ENCODE data around the gene CATSPER1.
"Not testable (repeated sequence)": the region's sequence is repeated elsewhere in the genome, so short reads cannot be mapped to it uniquely, and the experiment has no call there.

Gene CATSPER1

DNA sequence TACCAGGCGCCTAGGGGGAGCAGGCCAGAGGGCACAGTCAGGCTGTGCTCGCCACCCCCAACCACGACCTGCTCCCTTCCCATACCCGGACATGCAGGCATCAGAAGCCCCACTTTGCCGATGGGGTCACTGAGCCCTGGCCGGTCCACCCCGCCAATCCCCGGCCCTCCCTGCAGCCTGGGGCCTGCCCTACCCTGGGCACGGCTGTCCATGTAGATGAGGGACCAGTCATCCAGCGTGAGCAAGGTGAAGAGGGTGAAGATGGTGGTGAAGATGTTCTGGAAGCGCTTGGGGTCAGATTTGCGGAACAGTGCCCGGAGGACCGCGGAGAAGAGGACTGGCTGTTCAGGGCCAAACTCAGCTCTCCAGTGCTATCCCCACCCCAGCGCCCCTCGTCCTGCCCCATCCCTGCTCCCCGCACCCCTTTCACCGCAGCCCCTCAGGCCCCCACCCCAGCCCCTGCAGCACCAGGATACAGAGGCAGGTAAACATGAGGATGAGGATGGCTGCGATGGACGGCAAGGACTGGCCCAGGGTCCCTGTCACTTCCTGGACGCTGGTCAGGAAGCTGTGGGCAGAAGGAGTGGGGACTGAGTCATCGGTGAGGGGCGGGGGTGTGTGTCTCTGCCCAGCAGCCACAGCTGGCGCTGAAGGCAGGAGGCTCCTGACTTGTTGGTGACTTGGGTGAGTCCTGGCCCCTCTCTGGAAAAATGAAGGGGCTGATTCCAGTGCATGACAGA lies 5.5 kb downstream of the CATSPER1 start:
- DNase-seq (ENCODE audit: low read depth), result peak; percentile 73

GRCh38 chr11:66020212-66020611 lies 6.1 kb downstream of the CATSPER1 start:
- no peak for DNase-seq (ENCODE audit: low read depth)

- no peak for DNase-seq (ENCODE audit: low read depth)
These were observed 9.0 kb downstream of the CATSPER1 start for GRCh38 chr11:66017321-66017720.

GRCh38 chr11:66016793-66017177 lies 9.5 kb downstream of the CATSPER1 start:
- DNase-seq (ENCODE audit: low read depth), result no peak

- DNase-seq (ENCODE audit: low read depth), result no peak
These were observed 10.1 kb downstream of the CATSPER1 start for GRCh38 chr11:66015936-66016792.

- peak; percentile 97 for DNase-seq (ENCODE audit: low read depth)
These were observed 10.8 kb downstream of the CATSPER1 start for GRCh38 chr11:66015454-66015881.

GRCh38 chr11:66014804-66015453 lies 11.3 kb downstream of the CATSPER1 start:
- DNase-seq (ENCODE audit: low read depth), result no peak

DNA sequence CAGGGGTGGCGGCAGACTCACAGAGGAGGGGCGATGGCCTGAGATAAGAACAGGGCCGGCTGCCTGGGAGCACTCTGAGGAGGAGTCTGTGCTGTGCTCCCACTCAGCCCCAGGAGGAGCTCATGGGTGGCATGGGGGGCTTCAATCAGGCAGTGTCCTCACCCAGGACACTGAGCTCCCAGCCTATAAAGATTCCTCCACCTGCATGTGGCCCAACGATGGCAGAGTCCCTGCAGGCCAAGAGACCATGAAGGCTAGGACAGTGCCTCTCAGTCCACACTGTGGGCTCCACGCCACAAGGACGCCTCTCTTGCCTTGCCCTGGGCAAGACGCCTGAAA lies 12.5 kb downstream of the CATSPER1 start:
- no peak for DNase-seq (ENCODE audit: low read depth)

DNA sequence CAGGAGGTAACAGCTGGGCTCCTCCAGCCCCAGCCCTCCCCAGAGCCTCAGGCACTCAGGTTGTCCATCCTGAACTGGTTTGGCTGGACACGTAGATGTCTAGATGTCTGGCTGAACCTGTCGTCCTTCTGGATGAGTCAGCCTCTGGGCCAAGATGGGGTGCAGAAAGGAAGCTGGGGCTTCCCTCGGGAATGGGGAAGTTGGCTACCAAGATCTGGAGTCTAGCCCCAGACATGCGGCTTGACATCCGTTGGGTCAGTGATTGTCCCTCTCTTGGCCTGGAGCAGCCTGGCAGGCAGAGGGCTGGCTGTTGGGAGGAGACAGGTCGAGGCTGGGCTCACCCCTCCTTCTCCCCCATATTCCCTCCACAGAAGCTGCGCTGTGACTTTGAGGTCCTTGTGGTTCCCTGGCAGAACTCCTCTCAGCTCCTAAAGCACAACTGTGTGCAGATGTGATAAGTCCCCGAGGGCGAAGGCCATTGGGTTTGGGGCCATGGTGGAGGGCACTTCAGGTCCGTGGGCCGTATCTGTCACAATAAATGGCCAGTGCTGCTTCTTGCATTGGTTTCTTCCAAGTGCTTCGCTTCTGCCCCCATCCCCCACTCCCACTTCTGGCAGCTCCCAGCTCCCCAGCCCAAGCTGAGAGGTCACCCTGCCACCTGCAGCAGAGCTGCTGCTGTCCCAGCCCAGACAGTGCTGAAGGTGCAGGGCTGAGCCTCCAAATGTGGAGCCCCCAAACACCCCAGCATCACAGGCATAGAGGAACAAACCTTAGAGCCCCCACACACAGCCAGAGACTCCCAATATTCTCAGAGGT lies 13.1 kb downstream of the CATSPER1 start:
- DNase-seq (ENCODE audit: low read depth), result no peak

DNA sequence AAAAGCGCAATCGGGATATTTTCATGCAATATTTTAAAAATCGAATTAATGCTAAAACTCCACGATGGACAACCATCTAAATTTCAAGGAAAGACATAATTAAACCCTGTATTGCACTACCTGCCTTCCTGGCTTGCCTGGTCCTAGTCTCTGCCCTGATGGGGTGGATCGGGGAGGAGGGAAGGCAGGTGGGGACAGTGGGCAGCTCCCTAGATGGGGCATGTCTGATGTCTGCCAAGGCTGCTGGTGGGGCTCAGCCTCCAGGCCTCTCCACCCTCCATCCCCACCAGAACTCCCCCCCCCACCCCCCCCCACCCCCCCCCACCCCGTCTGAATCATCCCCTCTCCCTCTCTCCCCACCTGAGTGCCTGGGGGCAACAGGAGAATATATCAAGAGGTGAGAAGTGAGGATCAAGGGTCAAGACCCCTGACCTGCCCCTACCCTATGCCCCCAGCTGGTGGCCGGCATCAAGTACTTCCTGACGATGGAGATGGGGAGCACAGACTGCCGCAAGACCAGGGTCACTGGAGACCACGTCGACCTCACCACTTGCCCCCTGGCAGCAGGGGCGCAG lies 13.8 kb downstream of the CATSPER1 start:
- no peak for DNase-seq (ENCODE audit: low read depth)

- DNase-seq (ENCODE audit: low read depth), result no peak
These were observed 14.4 kb downstream of the CATSPER1 start, which contains the start of gene CST6 for GRCh38 chr11:66011785-66012303. Gene CST6, plus strand, starts transcription at chr11:66012008. Its CDS starts 37 bp downstream, at chr11:66012045.

DNA sequence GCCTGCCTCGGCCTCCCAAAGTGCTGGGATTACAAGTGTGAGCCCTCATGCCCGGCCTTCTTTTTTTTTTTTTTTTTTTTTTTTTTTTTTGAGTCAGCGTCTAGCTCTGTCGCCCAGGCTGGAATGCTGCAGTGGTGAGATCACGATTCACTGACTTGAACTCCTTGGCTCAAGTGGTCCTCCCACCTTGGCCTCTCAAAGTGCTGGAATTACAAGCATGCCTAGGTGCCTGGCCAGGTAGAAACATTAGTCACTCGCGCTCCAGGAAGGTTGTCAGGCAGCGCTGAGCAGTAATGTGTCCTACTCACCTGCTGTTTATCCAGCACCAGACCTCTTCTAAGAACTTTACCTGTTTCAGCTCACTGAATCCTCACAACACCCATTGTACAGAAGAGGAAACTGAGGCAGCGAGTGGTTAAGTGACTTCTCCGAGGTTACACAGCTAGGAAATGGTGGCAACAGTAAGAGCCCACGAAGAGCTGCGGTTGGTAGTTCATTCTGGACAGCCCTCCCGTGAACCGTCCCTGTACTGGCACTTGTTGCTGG lies 15.0 kb downstream of the CATSPER1 start:
- DNase-seq (ENCODE audit: low read depth), result no peak

GRCh38 chr11:66010036-66010435 lies 16.2 kb downstream of the CATSPER1 start:
- not testable (repeated sequence) for DNase-seq (ENCODE audit: low read depth)

DNA sequence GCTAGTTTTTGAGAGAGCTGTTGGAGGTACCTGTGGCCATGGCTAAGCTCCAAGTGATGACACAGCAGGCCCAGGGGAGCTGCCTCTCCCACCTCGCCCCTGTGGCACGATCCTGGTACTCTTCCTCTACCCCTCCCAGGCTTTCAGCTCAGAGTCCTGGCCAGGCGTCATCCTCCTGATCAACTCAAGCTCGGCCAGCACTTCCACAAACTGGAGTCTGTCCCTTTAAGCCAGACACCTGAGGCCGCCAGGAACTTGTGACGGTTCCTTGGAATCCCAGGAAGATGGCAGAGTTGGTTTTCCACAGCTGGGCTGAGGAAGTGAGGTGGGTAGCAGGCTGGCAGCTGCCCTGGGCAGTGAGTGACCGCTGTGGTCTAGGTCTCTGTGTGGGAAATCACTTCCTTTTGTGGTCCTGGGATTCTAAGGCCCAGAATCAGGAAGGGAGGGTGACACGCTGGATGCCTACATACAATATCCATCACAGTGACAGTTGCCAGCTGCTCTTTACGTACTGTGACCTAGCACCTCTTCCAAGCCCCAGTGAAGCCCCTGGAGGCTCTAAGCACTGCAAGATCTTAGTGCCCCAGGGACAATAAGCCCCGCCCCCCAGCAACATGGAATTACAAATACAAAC lies 17.7 kb downstream of the CATSPER1 start:
- no peak for DNase-seq (ENCODE audit: low read depth)

DNA sequence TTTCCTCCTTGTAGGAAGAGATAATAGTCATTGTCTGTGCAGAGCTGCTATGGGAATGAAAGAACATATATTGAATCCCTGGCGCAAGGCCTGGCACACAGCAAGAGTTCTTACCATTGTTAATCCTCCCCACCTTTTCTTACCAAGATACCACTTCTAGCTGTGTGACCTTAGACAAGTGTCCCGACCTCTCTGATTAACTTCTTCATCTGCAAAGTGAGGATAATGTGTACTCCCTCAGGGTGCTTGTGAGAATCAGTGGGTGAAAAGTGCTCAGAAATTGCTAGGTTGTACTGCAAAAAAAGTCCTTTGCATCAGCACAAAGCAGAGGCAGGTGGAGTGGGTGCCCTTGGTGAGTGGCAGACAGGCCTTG lies 18.2 kb downstream of the CATSPER1 start:
- DNase-seq (ENCODE audit: low read depth), result no peak

DNA sequence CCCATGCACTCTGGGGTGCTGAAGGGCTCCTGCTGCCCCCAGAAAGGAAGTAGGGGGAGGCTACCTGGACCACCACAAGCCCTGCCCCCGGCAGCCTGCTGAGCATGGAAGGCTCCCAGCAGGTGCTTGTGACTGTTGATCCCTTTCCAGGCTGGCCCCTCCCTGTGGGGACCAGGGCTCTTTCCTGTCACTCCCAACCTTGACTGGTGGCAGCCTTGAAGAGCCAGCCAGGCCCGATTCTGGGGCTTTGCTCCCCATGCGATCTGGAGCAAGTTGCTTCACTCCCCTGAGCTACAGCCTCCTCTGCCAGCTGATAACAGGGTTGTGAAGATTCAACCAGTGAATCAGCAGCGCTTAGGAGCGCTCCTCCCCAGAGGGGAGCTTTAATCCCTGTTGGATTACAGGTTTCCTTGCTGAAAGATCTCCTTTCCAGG lies 19.1 kb downstream of the CATSPER1 start:
- DNase-seq (ENCODE audit: low read depth), result no peak

DNA sequence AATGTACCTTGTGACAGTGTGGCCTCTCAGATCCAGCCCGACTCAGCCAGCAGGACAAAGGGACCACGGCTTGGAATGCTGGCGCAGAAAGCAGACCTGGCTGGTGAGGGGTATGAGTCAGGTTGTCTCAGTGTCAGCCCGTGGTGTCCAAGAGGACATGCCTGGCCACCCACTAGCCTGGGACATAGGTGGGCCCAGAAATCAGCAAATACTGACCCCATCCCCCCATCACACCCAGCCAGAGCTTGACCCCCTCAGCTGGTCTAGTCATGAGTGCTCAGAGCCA lies 19.4 kb downstream of the CATSPER1 start:
- no peak for DNase-seq (ENCODE audit: low read depth)

DNA sequence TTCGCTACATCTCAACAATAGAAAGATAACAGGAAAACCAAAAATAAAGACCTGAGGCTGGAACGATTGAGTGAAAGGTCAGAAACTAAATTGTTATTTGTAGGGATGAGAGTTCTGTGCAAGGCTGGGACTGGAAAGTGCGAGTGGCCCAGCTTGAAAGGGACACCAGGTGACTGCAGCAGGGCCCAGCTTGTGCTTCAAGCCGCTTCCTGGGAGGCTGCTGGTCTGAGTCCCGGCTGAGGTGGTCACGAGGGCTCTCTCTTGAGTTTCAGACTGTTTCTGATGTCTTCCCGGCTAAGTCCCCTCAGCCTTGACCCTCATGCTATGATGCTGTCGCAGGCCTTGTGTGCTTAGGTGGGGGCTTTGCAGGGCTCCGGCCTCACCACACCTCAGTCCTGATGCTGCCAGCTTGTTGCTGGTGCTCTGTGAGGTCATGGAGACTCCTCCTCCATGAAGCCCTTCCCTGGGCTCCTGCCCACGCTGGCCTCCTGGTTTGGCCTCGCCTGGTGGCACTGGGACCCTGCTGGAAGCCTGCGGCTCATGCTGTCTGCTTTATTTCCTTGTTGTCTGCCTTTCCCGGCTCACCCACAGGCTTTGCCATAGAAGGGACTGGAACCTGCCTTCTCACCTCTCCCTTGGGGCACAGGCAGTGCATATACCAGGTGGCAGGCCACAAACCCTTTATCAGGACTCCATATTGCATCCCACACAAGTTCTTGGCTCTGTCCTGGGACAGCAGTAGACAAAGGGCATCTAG lies 20.0 kb downstream of the CATSPER1 start:
- DNase-seq (ENCODE audit: low read depth), result no peak

- no peak for DNase-seq (ENCODE audit: low read depth)
These were observed 22.1 kb downstream of the CATSPER1 start for GRCh38 chr11:66004186-66004585.

DNA sequence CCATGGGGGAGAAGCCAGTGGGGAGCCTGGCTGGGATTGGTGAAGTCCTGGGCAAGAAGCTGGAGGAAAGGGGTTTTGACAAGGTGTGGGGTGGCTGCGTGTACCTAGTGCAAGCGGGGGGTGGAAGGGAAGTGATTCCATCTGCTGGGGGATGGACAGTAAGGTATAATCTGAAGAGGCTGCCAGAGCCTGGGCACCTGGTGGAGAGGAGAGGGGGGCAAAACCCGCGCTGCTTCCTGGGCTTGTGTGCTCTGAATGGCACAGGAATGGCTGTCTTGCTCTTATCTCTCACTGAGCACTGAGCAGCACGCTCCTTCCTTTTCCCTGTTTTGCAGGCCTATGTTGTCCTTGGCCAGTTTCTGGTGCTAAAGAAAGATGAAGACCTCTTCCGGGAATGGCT lies 23.0 kb downstream of the CATSPER1 start:
- no peak for DNase-seq (ENCODE audit: low read depth)

All from HS-27A (cell line).